Spleen (tissue), 11 donors: Measurements from ENCODE around the gene TOR1B. TPM values are rescaled to one million over a fixed set of nuclear protein-coding genes. Genes with fewer than 3 reads are reported as not detected.
"Not testable (repeated sequence)": the region's sequence is repeated elsewhere in the genome, so short reads cannot be mapped to it uniquely, and the experiment has no call there.

ENCODE experiments used
- DNase-seq: peaks from one replicate; pipeline ENCODE4 v3.0.0-alpha.2; 2020
- H3K27ac ChIP-seq, 8 donors: fragments of 200-600 bp; sonication (generic) in 7 of 8; 1 replicate in 4 of 8; 2 replicates in 4 of 8; pipeline versions ENCODE4 v1.5.0 to v1.8.0; 2016 to 2021; ENCODE audit warnings: inconsistent platforms in 4 of 8, mild to moderate bottlenecking in 4 of 8, moderate library complexity in 1 of 8
- H3K27me3 ChIP-seq, 7 donors: fragments of 200-600 bp; sonication (generic) in 6 of 7; replicated peaks in 1 of 7; 1 replicate in 4 of 7; 2 replicates in 3 of 7; pipeline versions ENCODE4 v1.5.0 to v1.8.0; 2016 to 2021; ENCODE audit warnings: inconsistent platforms in 3 of 7, mild to moderate bottlenecking in 1 of 7
- H3K36me3 ChIP-seq, 6 donors: fragments of 200-600 bp; sonication (generic) in 5 of 6; 1 replicate in 4 of 6; 2 replicates in 2 of 6; pipeline versions ENCODE4 v1.5.0 to v1.8.0; 2016 to 2021; ENCODE audit warnings: inconsistent platforms in 2 of 6
- H3K4me1 ChIP-seq, 6 donors: fragments of 200-600 bp; sonication (generic) in 5 of 6; 1 replicate in 3 of 6; 2 replicates in 3 of 6; pipeline versions ENCODE4 v1.5.0 to v1.8.0; 2016 to 2021; ENCODE audit warnings: inconsistent platforms in 3 of 6
- H3K4me3 ChIP-seq, 8 donors: fragments of 200-600 bp; sonication (generic) in 7 of 8; 1 replicate in 4 of 8; 2 replicates in 4 of 8; pipeline versions ENCODE4 v1.5.0 to v1.8.0; 2016 to 2021; ENCODE audit warnings: inconsistent platforms in 4 of 8, mild to moderate bottlenecking in 4 of 8, moderate library complexity in 2 of 8
- H3K9me3 ChIP-seq, 8 donors: fragments of 200-600 bp; sonication (generic) in 7 of 8; 1 replicate in 4 of 8; 2 replicates in 4 of 8; pipeline versions ENCODE4 v1.5.0 to v1.8.0; 2016 to 2021; ENCODE audit warnings: inconsistent platforms in 4 of 8
- CTCF ChIP-seq, 11 experiments: fragments of 200-600 bp in 7 of 11; fragments of 450-650 bp in 4 of 11; sonication (generic) in 4 of 11; IDR thresholded peaks in 8 of 11; conservative IDR thresholded peaks in 3 of 11; 1 replicate in 7 of 11; 2 replicates in 4 of 11; pipeline versions ENCODE4 v1.4.0 to v1.8.0; 2016 to 2021; ENCODE audit warnings: antibody characterized with exemption in 11 of 11, inconsistent platforms in 4 of 11, mild to moderate bottlenecking in 1 of 11
- POLR2A ChIP-seq, 3 donors: fragments of 450-650 bp; IDR thresholded peaks; one replicate each; pipeline ENCODE4 v1.5.1; 2017; ENCODE audit warnings: antibody characterized with exemption in 3 of 3, mild to moderate bottlenecking in 1 of 3
- POLR2AphosphoS5 ChIP-seq, 3 donors: sonication (generic); formaldehyde crosslinking; IDR thresholded peaks; one replicate each; pipeline ENCODE4 v1.5.1; 2017; ENCODE audit warnings: antibody characterized with exemption in 3 of 3
- WGBS, 5 donors: extraction: QIAGEN DNeasy Blood & Tissue Kit in 3 of 5; methylation state at CpG; one replicate each; pipeline versions ENCODE4 v1.1.5 to v1.1.7; 2013 to 2018; 5-methylcytosine and 5-hydroxymethylcytosine counted together
- intact Hi-C: fragments of 100-400 bp; cut with DNase I; formaldehyde crosslinking; loops from one replicate; pipeline ENCODE4 v1.15.0; 2023; ENCODE audit warnings: low total_unique reads
- polyA plus RNA-seq, 3 donors: library from polyadenylated mRNA; stranded (reverse); fragments of 200-250 nt; gene quantifications; one replicate each; pipeline ENCODE4 v1.2.1, GENCODE V29; 2013
- total RNA-seq, 7 donors: library from RNA; depleted of rRNA in 3 of 7; stranded (reverse); fragments of >200 nt in 3 of 7; fragmentation: NEBNext Ultra II Directional in 4 of 7; extraction: Animal tissue kit (Norgen Biotek cat#: 25700) in 4 of 7; gene quantifications; one replicate each; pipeline versions ENCODE4 v1.1.0 to v1.2.1, GENCODE V29; 2016 to 2021
- donor health status: healthy with polysubstance abuse.
- donor health status: DM: no; HTN: no; CAD: no; lungs with moderate emphysema.
- donor health status: DM: no; HTN: no; CAD: no.
- donor health status: Bipolar disorder and iron deficiency.
- donor health status: healthy.
- donor health status: DM: no; HTN: no; CAD: no.
- donor health status: DM: yes; HTN: yes; CAD: no.

Gene TOR1B
- total and polyA plus RNA-seq, 10 donors = 5.3 to 38.0 (median 17.5) TPM

GRCh38 chr9:129794549-129794948, 8.4 kb upstream of the TOR1B start:
- Histone ChIP-seq H3K27me3 (peaks cover 0 to 10% (median 0%) of the 10 kb centered on the region in 7 donors), H3K9me3 (no peaks in the 10 kb centered on the region), H3K27ac (no peak overlapping the region), H3K36me3 (no peaks in the 10 kb centered on the region), H3K4me3 (no peak overlapping the region), H3K4me1 (peaks cover 0 to 12% (median 10%) of the 10 kb centered on the region in 6 donors)
- WGBS, 5 donors = 82 to 91% (median 88%) methylated on average over 8 of the region's 8 CpGs
- DNase-seq = no peak
- TF ChIP-seq POLR2A (IDR thresholded peaks at IDR 0.05) (no peak), CTCF (IDR thresholded peaks at IDR 0.05 in 8 of 11, conservative IDR thresholded peaks at IDR 0.05 in 3 of 11) (no peak), POLR2AphosphoS5 (IDR thresholded peaks at IDR 0.05) (no peak)
- intact Hi-C loops = no loop called here

GRCh38 chr9:129796029-129796428, 7.0 kb upstream of the TOR1B start:
- H3K9me3 ChIP-seq, intact Hi-C loops, H3K27ac ChIP-seq, H3K27me3 ChIP-seq, H3K4me1 ChIP-seq, H3K36me3 ChIP-seq, DNase-seq, H3K4me3 ChIP-seq: not testable (repeated sequence)
- 79 to 89% (median 83%) methylated on average over 2 of the region's 2 CpGs for WGBS, 5 donors

GRCh38 chr9:129798973-129799372, 4.0 kb upstream of the TOR1B start:
- Histone ChIP-seq H3K27ac (no peak overlapping the region), H3K4me3 (no peak overlapping the region), H3K27me3 (no peaks in the 10 kb centered on the region), H3K4me1 (peaks cover 3 to 12% (median 5%) of the 10 kb centered on the region in 6 donors), H3K9me3 (no peaks in the 10 kb centered on the region), H3K36me3 (no peaks in the 10 kb centered on the region)
- DNase-seq = no peak
- intact Hi-C loops = no loop called here
- WGBS, 5 donors = 53 to 76% (median 72%) methylated on average over 6 of the region's 6 CpGs
- no peak for TF ChIP-seq POLR2AphosphoS5 (IDR thresholded peaks at IDR 0.05)

GRCh38 chr9:129801504-129801903, 1.5 kb upstream of the TOR1B start:
- Histone ChIP-seq H3K9me3 (no peaks in the 10 kb centered on the region), H3K27ac (no peak overlapping the region), H3K27me3 (no peaks in the 10 kb centered on the region), H3K36me3 (peaks cover 0 to 23% (median under 1%) of the 10 kb centered on the region in 6 donors), H3K4me3 (no peak overlapping the region), H3K4me1 (peaks cover 8 to 37% (median 20%) of the 10 kb centered on the region in 6 donors)
- TF ChIP-seq CTCF (IDR thresholded peaks at IDR 0.05 in 8 of 11, conservative IDR thresholded peaks at IDR 0.05 in 3 of 11) = no peak
- no peak for TF ChIP-seq POLR2A (IDR thresholded peaks at IDR 0.05)
- TF ChIP-seq POLR2AphosphoS5 (IDR thresholded peaks at IDR 0.05) = no peak
- 86 to 92% (median 90%) methylated on average over 17 of the region's 17 CpGs for WGBS, 5 donors
- intact Hi-C loops = no loop called here
- DNase-seq = no peak

GRCh38 chr9:129803676-129804060, 684 bp downstream of the TOR1B start:
- 1 to 4% (median 2%) methylated on average over 12 to 14 of the region's 14 CpGs for WGBS, 5 donors
- peak overlapping the region; percentile 87 to 95 (median 92) for H3K27ac ChIP-seq

More at GRCh38 chr9:129803676-129804060, 684 bp downstream of the TOR1B start:
- TF ChIP-seq CTCF (IDR thresholded peaks at IDR 0.05 in 8 of 11, conservative IDR thresholded peaks at IDR 0.05 in 3 of 11) (no peak), POLR2AphosphoS5 (IDR thresholded peaks at IDR 0.05) (no peak), POLR2A (IDR thresholded peaks at IDR 0.05) (no peak)
- no peaks in the 10 kb centered on the region for H3K27me3 ChIP-seq
- intact Hi-C loops = no loop called here
- H3K4me1 ChIP-seq = peaks cover 8 to 46% (median 22%) of the 10 kb centered on the region in 6 donors
- H3K4me3 ChIP-seq = peak overlapping the region; percentile 75 to 95 (median 90)
- no peak for DNase-seq
- H3K36me3 ChIP-seq = peaks cover 0 to 44% (median 13%) of the 10 kb centered on the region in 6 donors
- H3K9me3 ChIP-seq = no peaks in the 10 kb centered on the region
